ENCODE data around the gene COX19. TPM values are rescaled to one million over a fixed set of nuclear protein-coding genes. Genes with fewer than 3 reads are reported as not detected.
A peak's percentile ranks its signal among the peaks of the same experiment; 100 is the strongest.

The COX19 gene
- total and polyA plus RNA-seq, 12 donors: 3.7 to 9.1 (median 6.1) TPM

- Histone ChIP-seq H3K4me3 (no peak overlapping the region), H3K27ac (no peak overlapping the region), H3K9me3 (no peaks in the 10 kb centered on the region), H3K36me3 (no peaks in the 10 kb centered on the region), H3K27me3 (peaks cover 0 to 13% (median 0%) of the 10 kb centered on the region in 7 donors), H3K4me1 (peaks cover 0 to 22% (median 8%) of the 10 kb centered on the region in 9 donors)
- intact Hi-C loops (cut with DNase I): no loop called here
- 79 to 88% methylated on average over 21 of the region's 21 CpGs for WGBS, 2 donors
- DNase-seq: no peak
- ATAC-seq: no peak
- TF ChIP-seq CTCF (IDR thresholded peaks at IDR 0.05): no peak
These were observed 56.8 kb downstream of the COX19 start for GRCh38 chr7:918441-919113.

- peaks cover 0 to 13% (median 0%) of the 10 kb centered on the region in 7 donors for H3K27me3 ChIP-seq
- no peak overlapping the region for H3K4me3 ChIP-seq
- no peaks in the 10 kb centered on the region for H3K9me3 ChIP-seq
- H3K4me1 ChIP-seq: peaks cover 0 to 17% (median 3%) of the 10 kb centered on the region in 9 donors
- ATAC-seq (no peak), DNase-seq (no peak)
- no peaks in the 10 kb centered on the region for H3K36me3 ChIP-seq
- TF ChIP-seq CTCF (IDR thresholded peaks at IDR 0.05): no peak
- intact Hi-C loops (cut with DNase I): no loop called here
- no peak overlapping the region for H3K27ac ChIP-seq
- 81 to 95% methylated on average over 9 of the region's 9 CpGs for WGBS, 2 donors
These were observed 57.3 kb downstream of the COX19 start for GRCh38 chr7:918118-918425.

DNA sequence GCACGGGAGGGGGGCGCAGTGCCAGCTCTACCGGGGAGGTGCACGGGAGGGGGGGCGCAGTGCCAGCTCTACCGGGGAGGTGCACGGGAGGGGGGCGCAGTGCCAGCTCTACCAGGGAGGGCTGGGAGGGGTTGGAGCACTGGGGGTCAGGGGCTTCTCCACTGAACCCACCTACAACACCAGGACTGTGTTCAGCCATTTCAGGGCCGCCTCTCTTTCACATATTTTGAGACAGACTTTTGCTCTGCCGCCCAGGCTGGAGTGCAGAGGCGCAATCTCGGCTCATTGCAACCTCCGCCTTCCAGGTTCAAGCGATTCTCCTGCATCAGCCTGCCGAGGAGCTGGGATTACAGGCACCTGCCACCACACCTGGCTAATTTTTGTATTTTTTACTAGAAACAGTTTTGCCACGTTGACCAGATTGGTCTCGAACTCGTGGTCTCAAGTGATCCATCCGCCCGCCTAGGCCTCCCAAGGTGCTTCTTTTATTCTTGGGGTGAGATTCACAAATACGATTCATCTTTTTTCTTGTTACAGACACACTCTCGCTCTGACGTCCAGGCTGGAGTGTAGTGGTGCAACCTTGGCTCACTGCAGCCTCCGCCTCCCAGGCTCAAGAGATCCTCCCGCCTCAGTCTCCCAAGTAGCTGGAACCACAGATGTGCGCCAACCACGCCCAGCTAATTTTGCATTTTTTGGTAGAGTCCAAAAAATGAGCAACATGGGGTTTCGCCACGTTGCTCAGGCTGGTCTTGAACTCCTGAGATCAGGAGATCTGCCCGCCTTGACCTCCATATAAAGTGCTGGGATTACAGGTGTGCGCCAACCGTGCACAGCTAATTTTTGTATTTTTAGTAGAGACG, 57.9 kb downstream of the COX19 start:
- 88 to 94% methylated on average over 26 to 28 of the region's 33 CpGs for WGBS, 2 donors
- no peak for TF ChIP-seq CTCF (IDR thresholded peaks at IDR 0.05)
- peak in 1 of 2 donors; percentile 3 for DNase-seq
- Histone ChIP-seq H3K4me1 (peaks cover 0 to 12% (median 0%) of the 10 kb centered on the region in 9 donors), H3K9me3 (no peaks in the 10 kb centered on the region), H3K27ac (no peak overlapping the region), H3K36me3 (no peaks in the 10 kb centered on the region), H3K4me3 (no peak overlapping the region), H3K27me3 (peaks cover 0 to 13% (median 0%) of the 10 kb centered on the region in 7 donors)
- intact Hi-C loops (cut with DNase I): no loop called here
- no peak for ATAC-seq

DNA sequence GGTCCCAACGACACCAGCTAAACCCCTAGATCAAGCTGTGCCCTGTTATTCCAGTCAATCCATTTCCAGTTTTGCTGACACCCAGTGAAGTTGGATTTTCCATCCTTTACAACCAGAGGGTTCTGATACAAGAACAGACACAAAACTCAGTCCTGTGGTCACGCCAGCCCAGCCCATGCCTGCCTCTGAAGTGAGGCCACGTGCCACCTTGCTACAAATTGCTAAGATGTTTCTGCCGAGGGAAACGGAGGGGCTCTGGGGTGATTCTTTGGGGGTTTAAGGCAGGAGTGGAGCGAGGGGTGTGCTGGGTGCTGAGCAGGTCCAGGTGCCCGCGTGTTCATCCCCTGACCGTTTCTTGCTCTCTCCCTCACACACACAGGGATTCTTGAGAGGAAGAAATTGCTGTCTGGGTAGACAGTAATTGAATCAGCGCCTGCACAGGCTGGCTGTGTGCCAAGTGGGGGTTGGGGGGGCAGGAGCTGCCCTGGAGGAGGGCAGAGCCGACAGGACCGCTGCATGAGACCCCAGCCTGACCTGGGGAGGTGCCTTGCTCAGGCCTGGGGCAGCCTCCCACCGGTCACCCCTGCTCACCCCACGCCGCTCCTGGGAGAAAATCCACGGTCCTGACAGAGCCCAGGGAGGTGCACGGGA, 58.9 kb downstream of the COX19 start:
- intact Hi-C loops (cut with DNase I): no loop called here
- H3K4me3 ChIP-seq: no peak overlapping the region

More for the DNA sequence above, 58.9 kb downstream of the COX19 start:
- ATAC-seq (no peak), DNase-seq (peak in 1 of 2 donors; percentile 28)
- peaks cover 0 to 6% (median 0%) of the 10 kb centered on the region in 7 donors for H3K27me3 ChIP-seq
- WGBS, 2 donors: 27 to 31% methylated on average over 17 of the region's 17 CpGs
- TF ChIP-seq CTCF (IDR thresholded peaks at IDR 0.05): no peak
- H3K36me3 ChIP-seq: no peaks in the 10 kb centered on the region
- H3K27ac ChIP-seq: no peak overlapping the region
- no peaks in the 10 kb centered on the region for H3K9me3 ChIP-seq
- peaks cover 0 to 5% (median 0%) of the 10 kb centered on the region in 9 donors for H3K4me1 ChIP-seq
